HG02943 (cell line): ENCODE results near the gene POF1B.

ENCODE experiments used
- ATAC-seq: cut with Tn5 transposase; IDR thresholded peaks from one replicate; pipeline ENCODE4 v1.9.1; 2021; ENCODE audit warnings: mild to moderate bottlenecking, low read depth, moderate library complexity; ENCODE audit not compliant: unreplicated experiment

Gene POF1B

DNA sequence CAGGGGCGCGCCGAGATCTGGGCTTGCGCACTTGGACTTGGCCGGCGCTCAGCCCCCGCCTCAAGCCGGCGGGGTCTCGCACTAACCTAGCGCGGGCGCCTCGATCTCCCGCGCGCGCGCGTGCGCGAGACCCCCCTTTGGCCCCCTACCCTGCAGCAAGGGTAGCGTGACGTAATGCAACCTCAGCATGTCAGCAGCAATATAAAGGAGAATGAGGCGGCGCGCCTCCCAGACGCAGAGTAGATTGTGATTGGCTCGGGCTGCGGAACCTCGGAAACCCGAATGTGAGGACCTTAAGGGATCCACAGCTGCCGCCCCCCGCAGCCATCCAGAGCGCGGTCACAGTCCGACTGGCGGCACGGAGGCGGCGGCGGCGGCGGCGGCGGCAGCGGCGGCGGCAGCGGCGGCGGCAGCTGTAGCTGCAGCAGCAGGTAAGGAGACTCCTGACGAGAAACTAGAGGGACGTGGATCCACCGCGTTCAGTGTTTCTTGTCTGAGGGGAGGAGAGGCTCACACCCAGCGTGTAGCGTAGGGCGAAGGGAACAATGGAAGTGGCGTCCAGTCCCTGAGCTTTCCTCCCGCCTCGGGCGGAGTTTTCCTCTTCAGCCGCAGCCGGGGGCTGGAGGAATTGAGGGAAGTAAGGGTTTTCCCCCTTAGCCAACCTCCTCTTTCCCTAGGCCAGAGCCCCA is 135.6 kb downstream of the POF1B start, which contains the start of the genes SATL1 and ZNF711:
TSS of gene SATL1 (minus strand) at position 19 of the 689 bp plus-strand sequence. CDS start 134,811 bp downstream, outside the sequence.
TSS of gene ZNF711 (plus strand) at position 231 of the 689 bp plus-strand sequence. CDS start 3,582 bp downstream, outside the sequence.
- ATAC-seq, result no peak

DNA sequence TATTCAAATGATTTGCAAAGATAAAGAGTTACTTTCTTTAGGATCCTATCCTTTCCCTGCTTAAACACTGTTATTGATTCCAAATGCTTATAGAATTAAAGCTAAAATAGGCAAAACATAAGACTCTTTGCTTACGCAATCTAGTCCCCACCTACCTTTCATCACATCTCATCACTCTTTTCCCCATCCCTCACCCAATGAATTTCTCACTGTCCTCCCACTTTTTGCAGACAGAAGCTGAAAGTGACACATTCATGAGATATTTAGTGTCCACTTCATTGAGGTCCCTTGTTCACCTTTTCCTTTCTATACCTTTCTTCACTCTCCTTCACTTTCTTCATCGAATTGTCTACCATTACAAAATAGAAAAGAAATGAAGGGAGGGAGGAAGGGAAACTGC is 136.3 kb downstream of the POF1B start:
- ATAC-seq, result no peak
